Measurements from ENCODE around the gene TMTC1. TPM values are rescaled to one million over a fixed set of nuclear protein-coding genes. Genes with fewer than 3 reads are reported as not detected.

Gene TMTC1
- polyA plus RNA-seq, 1 of the 3 experiments (the other 2 are of a cell fraction): 0.13 TPM

DNA sequence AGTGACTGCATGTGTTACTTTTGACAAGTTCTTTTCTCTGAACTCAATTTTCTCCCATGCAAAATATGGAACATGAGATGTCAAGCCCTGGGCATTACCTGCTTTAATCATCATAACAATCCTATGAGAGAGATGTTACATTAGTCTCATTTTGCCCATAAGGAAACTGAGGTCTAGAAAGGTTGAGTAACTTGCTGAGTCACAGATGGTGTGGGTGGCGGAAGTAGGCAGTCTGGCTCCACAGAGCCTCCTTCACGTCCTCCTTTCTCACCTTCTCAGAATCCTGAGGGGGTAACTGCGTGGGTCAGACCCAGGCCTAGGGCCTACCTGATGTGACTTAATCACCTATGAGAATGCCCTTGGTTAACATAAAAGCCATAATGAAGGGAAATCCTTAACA, 50.7 kb downstream of the TMTC1 start:
- CTCF ChIA-PET: no interaction called here
- H4K20me1 ChIP-seq (ENCODE audit: insufficient read depth): no peaks in the 10 kb centered on the region
- no peaks in the 10 kb centered on the region for H3F3A ChIP-seq (replicated peaks; ENCODE audit: insufficient read depth)
- H3K79me2 ChIP-seq (ENCODE audit: insufficient read depth): no peaks in the 10 kb centered on the region
- H3K4me1 ChIP-seq (ENCODE audit: control insufficient read depth in 1 of 2, insufficient read depth in 2 of 2, low read depth in 1 of 2, low read length in 1 of 2): peaks cover 0 to 6% of the 10 kb centered on the region in 2 experiments; a peak in 2 of 4 replicates
- no peak overlapping the region for H3K4me3 ChIP-seq (ENCODE audit: low read depth in 2 of 2, low read length in 1 of 2)
- no peak overlapping the region for H3K9ac ChIP-seq
- POLR2A ChIA-PET: no interaction called here
- no peaks in the 10 kb centered on the region for H3K27me3 ChIP-seq (ENCODE audit: insufficient read depth)
- no peak for DNase-seq
- no peak overlapping the region for H3K4me2 ChIP-seq
- no peak overlapping the region for H3K27ac ChIP-seq (ENCODE audit: low read depth in 2 of 2, low read length in 1 of 2)
- no peaks in the 10 kb centered on the region for H3K9me3 ChIP-seq
- H3K36me3 ChIP-seq (replicated peaks in 1 of 2; ENCODE audit: control insufficient read depth in 1 of 2, insufficient read depth in 2 of 2, low read length in 1 of 2): no peaks in the 10 kb centered on the region
- WGBS (ENCODE audit: low lambda C conversion rate): 46% methylated on average over 3 of the region's 3 CpGs
- H2AFZ ChIP-seq (ENCODE audit: low read depth): no peak overlapping the region
- TF ChIP-seq RFX5 (IDR thresholded peaks at IDR 0.05; ENCODE audit: low read length) (no peak), FOXJ3 (CRISPR knock-in tag; IDR thresholded peaks at IDR 0.05) (no peak), EP300 (IDR thresholded peaks at IDR 0.05; ENCODE audit: borderline replicate concordance in 1 of 2, low read depth in 1 of 2, low read length in 1 of 2) (no peak), MXI1 (IDR thresholded peaks at IDR 0.05; ENCODE audit: low read depth, low read length) (no peak), YY1 (IDR thresholded peaks at IDR 0.05; ENCODE audit: low read depth) (no peak), GABPA (IDR thresholded peaks at IDR 0.05; ENCODE audit: low read depth) (no peak), ELF1 (IDR thresholded peaks at IDR 0.05) (no peak), POLR2AphosphoS5 (IDR thresholded peaks at IDR 0.05; ENCODE audit: low read depth, low read length) (no peak)
- H3K9me2 ChIP-seq: no peaks in the 10 kb centered on the region

DNA sequence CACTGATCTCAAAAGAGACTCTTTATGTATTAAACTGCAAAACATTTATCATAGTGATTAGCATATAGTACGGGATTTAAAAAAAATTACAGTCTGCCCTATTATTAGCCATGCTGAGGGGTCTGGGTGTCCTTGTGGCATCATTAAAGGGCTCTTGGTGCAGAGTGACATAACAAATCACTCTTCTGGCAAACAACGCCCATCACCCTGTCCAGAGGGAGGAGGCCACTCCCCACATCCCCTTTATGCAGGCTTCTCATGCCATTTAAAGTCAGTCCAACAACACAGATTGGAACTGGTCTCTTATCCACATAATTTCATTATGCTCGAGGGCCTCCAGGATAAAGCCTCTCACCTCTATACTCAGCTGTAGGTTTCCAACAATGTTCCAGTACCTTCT, 51.1 kb downstream of the TMTC1 start:
- Histone ChIP-seq H3K79me2 (ENCODE audit: insufficient read depth) (no peaks in the 10 kb centered on the region), H3K9me2 (no peaks in the 10 kb centered on the region), H3K9ac (no peak overlapping the region), H3K4me2 (no peak overlapping the region), H2AFZ (ENCODE audit: low read depth) (no peak overlapping the region), H3F3A (replicated peaks; ENCODE audit: insufficient read depth) (no peaks in the 10 kb centered on the region), H3K36me3 (replicated peaks in 1 of 2; ENCODE audit: control insufficient read depth in 1 of 2, insufficient read depth in 2 of 2, low read length in 1 of 2) (no peaks in the 10 kb centered on the region), H3K4me3 (ENCODE audit: low read depth in 2 of 2, low read length in 1 of 2) (no peak overlapping the region), H4K20me1 (ENCODE audit: insufficient read depth) (no peaks in the 10 kb centered on the region), H3K4me1 (ENCODE audit: control insufficient read depth in 1 of 2, insufficient read depth in 2 of 2, low read depth in 1 of 2, low read length in 1 of 2) (peaks cover 0 to 6% of the 10 kb centered on the region in 2 experiments; a peak in 2 of 4 replicates), H3K9me3 (no peaks in the 10 kb centered on the region), H3K27ac (ENCODE audit: low read depth in 2 of 2, low read length in 1 of 2) (no peak overlapping the region), H3K27me3 (ENCODE audit: insufficient read depth) (no peaks in the 10 kb centered on the region)
- ChIA-PET POLR2A (no interaction called here), CTCF (no interaction called here)
- DNase-seq: no peak
- TF ChIP-seq RCOR1 (IDR thresholded peaks at IDR 0.05; ENCODE audit: low read length) (no peak), CHD2 (IDR thresholded peaks at IDR 0.05; ENCODE audit: low read length, partially characterized antibody) (no peak), CTCF (IDR thresholded peaks at IDR 0.05) (no peak), YY1 (IDR thresholded peaks at IDR 0.05; ENCODE audit: low read depth) (no peak), MAX (IDR thresholded peaks at IDR 0.05; ENCODE audit: low read depth) (no peak), TCF12 (IDR thresholded peaks at IDR 0.05) (no peak), GABPA (IDR thresholded peaks at IDR 0.05; ENCODE audit: low read depth) (no peak), NRF1 (IDR thresholded peaks at IDR 0.05; ENCODE audit: low read depth, low read length) (no peak), ELF1 (IDR thresholded peaks at IDR 0.05) (no peak), FOXJ3 (CRISPR knock-in tag; IDR thresholded peaks at IDR 0.05) (no peak), TEAD4 (IDR thresholded peaks at IDR 0.05; ENCODE audit: borderline replicate concordance, insufficient read depth) (no peak), JUND (IDR thresholded peaks at IDR 0.05) (no peak), SIN3A (IDR thresholded peaks at IDR 0.05; ENCODE audit: borderline replicate concordance, low read depth, low read length) (no peak), POLR2AphosphoS5 (IDR thresholded peaks at IDR 0.05; ENCODE audit: low read depth, low read length) (no peak), MEF2A (IDR thresholded peaks at IDR 0.05; ENCODE audit: borderline replicate concordance, low read depth) (no peak), MXI1 (IDR thresholded peaks at IDR 0.05; ENCODE audit: low read depth, low read length) (no peak), EZH2phosphoT487 (IDR thresholded peaks at IDR 0.05; ENCODE audit: borderline replicate concordance, low read depth) (no peak), NFIC (IDR thresholded peaks at IDR 0.05; ENCODE audit: borderline replicate concordance) (no peak), RAD21 (IDR thresholded peaks at IDR 0.05; ENCODE audit: low read length) (no peak)
- WGBS (ENCODE audit: low lambda C conversion rate): 44% methylated on average over 3 of the region's 3 CpGs
